Activated naive CD8-positive, alpha-beta T cell treated with anti-CD3 and anti-CD28 coated beads for 36 hours (primary cell): ENCODE data around the gene IRGC. TPM values are rescaled to one million over a fixed set of nuclear protein-coding genes. Genes with fewer than 3 reads are reported as not detected.

Experiments
- DNase-seq: peaks from one replicate; pipeline ENCODE4 v3.0.0; 2021
- H3K27ac Mint-ChIP-seq: one replicate; pipeline ENCODE4 v1.8.0; 2022; ENCODE audit warnings: mild to moderate bottlenecking, moderate library complexity, mixed read lengths
- H3K27me3 Mint-ChIP-seq: one replicate; pipeline ENCODE4 v1.8.0; 2022; ENCODE audit warnings: mild to moderate bottlenecking, mixed read lengths
- H3K36me3 Mint-ChIP-seq: one replicate; pipeline ENCODE4 v1.8.0; 2021; ENCODE audit warnings: mild to moderate bottlenecking, mixed read lengths
- H3K4me1 Mint-ChIP-seq: one replicate; pipeline ENCODE4 v1.8.0; 2021; ENCODE audit warnings: mixed read lengths
- H3K4me3 Mint-ChIP-seq: one replicate; pipeline ENCODE4 v1.8.0; 2022; ENCODE audit warnings: mild to moderate bottlenecking, moderate library complexity, mixed read lengths
- H3K9me3 Mint-ChIP-seq: one replicate; pipeline ENCODE4 v1.8.0; 2022; ENCODE audit warnings: mixed read lengths
- total RNA-seq, 2 experiments: library from RNA; stranded (reverse); gene quantifications; one replicate each; pipeline ENCODE4 v1.2.3, GENCODE V29; 2021

The IRGC gene
- total RNA-seq, 2 experiments from 2014 or later, result not detected

DNA sequence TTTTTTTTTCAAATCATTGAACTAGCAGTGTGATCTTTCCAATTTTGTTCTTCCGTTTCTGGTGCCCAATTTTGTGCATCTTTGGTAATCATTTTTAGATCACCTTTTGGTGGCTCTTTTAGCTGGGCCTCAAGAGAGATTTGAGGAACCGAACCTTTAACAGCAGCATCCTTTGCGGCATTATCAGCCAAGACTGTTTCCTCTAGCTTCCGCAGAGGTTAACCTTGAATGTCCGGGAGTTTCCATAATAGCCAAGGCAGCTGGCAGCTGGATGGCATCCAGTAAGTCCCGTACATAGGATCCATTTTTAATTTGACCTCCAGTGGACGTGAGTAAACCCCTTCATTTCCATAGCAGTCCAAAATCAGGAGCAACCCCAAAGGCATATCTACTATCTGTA, 9.6 kb downstream of the IRGC start:
- no peaks in the 10 kb centered on the region for H3K27me3 Mint-ChIP-seq
- no peak overlapping the region for H3K27ac Mint-ChIP-seq
- no peaks in the 10 kb centered on the region for H3K9me3 Mint-ChIP-seq
- DNase-seq, result no peak
- no peak overlapping the region for H3K4me3 Mint-ChIP-seq
- H3K36me3 Mint-ChIP-seq, result peaks cover 12% of the 10 kb centered on the region
- peaks cover 5% of the 10 kb centered on the region for H3K4me1 Mint-ChIP-seq

DNA sequence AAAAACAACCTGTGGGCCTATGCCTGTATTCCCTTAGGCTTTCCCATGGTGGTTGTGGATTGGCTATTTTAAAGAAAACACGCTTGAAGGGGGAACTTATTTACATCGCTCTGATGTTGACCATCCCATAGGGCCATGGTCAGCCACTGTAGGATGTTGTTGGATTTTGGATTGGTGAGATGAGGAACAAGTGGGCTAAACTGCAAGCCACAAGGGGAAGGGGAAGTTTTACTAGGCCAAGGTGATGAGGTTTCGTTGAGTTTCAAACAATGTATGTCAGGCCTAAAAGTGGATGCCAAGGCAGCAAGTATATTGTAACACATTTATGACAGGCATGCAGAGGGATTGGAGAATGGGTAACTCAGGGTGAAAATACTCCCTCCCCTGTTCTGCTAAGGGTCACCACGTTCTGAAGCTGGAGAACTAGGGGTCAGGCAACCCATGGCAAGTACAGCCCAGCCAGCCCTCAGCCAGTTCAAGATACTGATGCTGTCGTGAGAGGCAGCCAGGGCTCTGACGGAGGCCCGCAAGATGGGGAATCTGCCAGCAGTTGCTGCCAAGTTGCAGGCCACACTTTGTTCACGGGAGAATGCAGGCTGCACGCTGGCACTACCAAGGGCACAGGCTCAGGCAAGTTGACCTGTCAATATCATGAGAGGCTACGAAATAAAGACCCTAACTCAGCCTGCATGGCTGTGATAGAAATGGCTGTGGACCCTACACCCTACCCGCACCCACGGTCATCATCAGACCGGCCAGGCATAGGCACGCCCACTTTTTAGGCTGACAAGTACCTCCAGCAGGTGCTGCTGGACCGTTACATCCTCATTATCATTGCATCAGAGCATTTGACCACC, 11.1 kb downstream of the IRGC start:
- Mint-ChIP-seq H3K4me1 (peaks cover 5% of the 10 kb centered on the region), H3K27me3 (no peaks in the 10 kb centered on the region), H3K9me3 (no peaks in the 10 kb centered on the region), H3K4me3 (no peak overlapping the region), H3K36me3 (peaks cover 12% of the 10 kb centered on the region), H3K27ac (no peak overlapping the region)
- no peak for DNase-seq

DNA sequence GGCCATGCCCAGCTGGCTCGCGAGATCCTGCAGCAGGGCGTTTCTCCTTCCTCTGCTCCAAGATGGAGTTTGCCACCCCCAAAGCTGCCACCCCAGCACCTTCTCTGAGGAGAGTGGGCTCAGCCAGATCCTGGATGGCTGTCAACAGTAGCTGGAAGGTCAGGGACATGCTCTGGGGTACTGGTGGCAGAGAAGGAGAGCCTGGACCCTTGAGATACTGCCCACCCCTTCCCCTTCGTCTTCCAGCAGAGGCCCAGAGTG, 11.6 kb downstream of the IRGC start:
- no peak overlapping the region for H3K4me3 Mint-ChIP-seq

GRCh38 chr19:43729919-43730318, 14.0 kb downstream of the IRGC start:
- no peak overlapping the region for H3K27ac Mint-ChIP-seq
- no peaks in the 10 kb centered on the region for H3K9me3 Mint-ChIP-seq
- H3K27me3 Mint-ChIP-seq, result no peaks in the 10 kb centered on the region
- H3K4me3 Mint-ChIP-seq, result no peak overlapping the region
- peaks cover 5% of the 10 kb centered on the region for H3K4me1 Mint-ChIP-seq
- peaks cover 16% of the 10 kb centered on the region for H3K36me3 Mint-ChIP-seq
- DNase-seq, result no peak

More for the DNA sequence above, 11.6 kb downstream of the IRGC start:
- Mint-ChIP-seq H3K27ac (no peak overlapping the region), H3K36me3 (peaks cover 12% of the 10 kb centered on the region), H3K4me1 (peaks cover 5% of the 10 kb centered on the region), H3K9me3 (no peaks in the 10 kb centered on the region), H3K27me3 (no peaks in the 10 kb centered on the region)
- no peak for DNase-seq

GRCh38 chr19:43731346-43731745, 15.5 kb downstream of the IRGC start:
- no peak for DNase-seq
- no peaks in the 10 kb centered on the region for H3K4me1 Mint-ChIP-seq
- H3K36me3 Mint-ChIP-seq, result peaks cover 20% of the 10 kb centered on the region
- H3K9me3 Mint-ChIP-seq, result no peaks in the 10 kb centered on the region
- H3K4me3 Mint-ChIP-seq, result no peak overlapping the region
- H3K27me3 Mint-ChIP-seq, result no peaks in the 10 kb centered on the region
- no peak overlapping the region for H3K27ac Mint-ChIP-seq

DNA sequence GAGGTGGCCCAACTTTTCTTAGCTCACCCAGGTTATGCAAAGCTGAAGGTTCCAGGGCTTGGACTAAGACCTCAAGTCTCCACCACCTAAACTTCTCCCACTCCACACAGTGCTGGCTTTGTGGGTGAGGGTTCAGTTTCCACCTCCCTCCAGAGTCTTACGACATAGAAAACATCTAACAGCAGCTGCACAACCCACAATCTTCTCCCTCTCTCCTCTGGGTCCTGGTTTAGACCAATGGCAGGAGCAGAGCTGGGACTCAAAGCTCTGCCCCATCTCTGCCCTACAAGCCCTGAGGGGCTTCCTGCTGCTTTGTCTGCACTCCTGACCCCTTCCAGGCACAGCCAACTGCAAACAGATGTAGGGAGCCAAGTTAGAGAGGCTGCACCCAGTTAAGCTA, 16.0 kb downstream of the IRGC start:
- Mint-ChIP-seq H3K36me3 (peaks cover 24% of the 10 kb centered on the region), H3K4me3 (no peak overlapping the region), H3K27ac (no peak overlapping the region), H3K27me3 (no peaks in the 10 kb centered on the region), H3K4me1 (no peaks in the 10 kb centered on the region), H3K9me3 (no peaks in the 10 kb centered on the region)
- DNase-seq, result no peak

DNA sequence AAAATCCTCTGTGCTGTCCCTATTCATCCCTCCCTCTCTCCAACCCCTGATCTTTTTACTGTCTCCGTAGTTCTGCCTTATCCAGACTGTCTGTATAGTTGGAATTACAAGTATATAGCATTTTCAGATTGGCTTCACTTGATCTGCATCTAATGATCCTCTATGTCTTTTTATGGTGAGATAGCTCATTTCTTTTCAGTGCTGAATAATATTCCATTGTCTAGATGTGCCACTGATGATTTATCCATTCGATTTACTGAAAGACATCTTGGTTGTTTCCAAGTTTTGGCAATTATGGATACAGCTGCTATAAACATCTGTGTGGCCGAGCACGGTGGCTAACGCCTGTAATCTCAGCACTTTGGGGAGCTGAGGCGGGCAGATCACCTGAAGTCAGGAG, 19.1 kb downstream of the IRGC start:
- H3K27me3 Mint-ChIP-seq, result no peaks in the 10 kb centered on the region
- H3K36me3 Mint-ChIP-seq, result peaks cover 21% of the 10 kb centered on the region
- H3K27ac Mint-ChIP-seq, result no peak overlapping the region
- H3K4me1 Mint-ChIP-seq, result no peaks in the 10 kb centered on the region
- H3K4me3 Mint-ChIP-seq, result no peak overlapping the region
- no peak for DNase-seq
- H3K9me3 Mint-ChIP-seq, result no peaks in the 10 kb centered on the region

DNA sequence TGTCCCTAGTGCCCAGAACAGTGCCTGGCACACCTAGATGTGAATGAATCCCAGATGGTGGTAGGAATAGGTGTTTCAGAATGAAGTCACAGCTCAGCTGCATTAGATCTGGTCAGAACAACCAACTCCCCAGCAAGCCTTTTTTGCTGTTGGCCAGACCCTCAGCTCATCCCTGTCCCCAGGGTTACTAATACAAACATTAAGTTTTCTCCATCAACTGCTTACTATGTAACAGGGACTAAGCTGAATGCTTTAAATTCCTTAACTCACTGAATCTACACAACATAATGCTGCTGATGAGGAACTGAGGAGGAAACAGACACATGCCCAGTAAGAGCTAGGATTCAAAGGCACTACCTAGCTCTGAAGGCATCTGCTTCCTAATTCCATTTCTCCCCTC, 20.1 kb downstream of the IRGC start:
- Mint-ChIP-seq H3K27me3 (no peaks in the 10 kb centered on the region), H3K4me1 (no peaks in the 10 kb centered on the region), H3K4me3 (no peak overlapping the region), H3K9me3 (no peaks in the 10 kb centered on the region), H3K27ac (no peak overlapping the region), H3K36me3 (peaks cover 21% of the 10 kb centered on the region)
- DNase-seq, result no peak

GRCh38 chr19:43738780-43739211, 22.9 kb downstream of the IRGC start:
- H3K9me3 Mint-ChIP-seq, result no peaks in the 10 kb centered on the region
- H3K4me3 Mint-ChIP-seq, result no peak overlapping the region
- H3K4me1 Mint-ChIP-seq, result no peaks in the 10 kb centered on the region
- H3K27ac Mint-ChIP-seq, result peak overlapping the region; percentile 62
- H3K27me3 Mint-ChIP-seq, result no peaks in the 10 kb centered on the region
- DNase-seq, result no peak
- H3K36me3 Mint-ChIP-seq, result peaks cover 30% of the 10 kb centered on the region

DNA sequence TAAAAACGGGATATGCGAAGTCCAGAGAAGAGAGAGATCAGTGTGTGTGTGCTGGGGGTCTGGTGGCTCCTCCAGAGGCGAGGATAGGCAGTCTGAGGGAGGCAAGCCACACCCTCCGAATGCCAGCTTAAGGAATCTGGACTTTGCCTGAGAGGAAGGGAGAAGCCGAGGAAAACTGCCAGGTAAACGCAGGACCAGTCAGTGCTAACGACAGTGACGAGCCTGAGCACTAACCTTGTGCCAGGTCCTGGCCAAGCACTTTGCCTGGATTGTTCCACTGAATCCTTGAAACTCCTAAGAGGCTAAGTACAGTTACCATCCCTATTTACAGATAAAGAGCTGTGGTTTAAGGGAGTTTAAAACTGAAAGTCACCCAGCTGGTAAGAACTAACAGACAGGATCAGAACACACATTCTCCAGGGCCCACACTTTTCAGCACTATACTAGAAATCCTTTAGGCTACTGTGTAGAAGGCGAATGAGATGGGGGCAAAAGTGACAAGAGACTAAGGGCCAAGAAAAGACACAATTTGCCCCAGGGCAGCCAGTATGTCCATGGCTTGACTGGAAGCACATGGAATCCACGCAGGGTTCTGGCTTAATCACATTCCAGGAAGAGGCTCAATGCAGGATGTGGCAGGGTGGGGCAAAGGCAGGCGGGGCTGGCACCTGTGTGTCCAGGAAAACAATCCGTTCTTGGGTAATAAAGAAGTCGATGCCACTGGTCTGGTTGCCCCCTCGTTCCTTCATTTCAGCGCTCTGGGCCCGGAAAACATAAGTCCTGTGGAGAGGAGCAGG, 23.8 kb downstream of the IRGC start:
- no peaks in the 10 kb centered on the region for H3K9me3 Mint-ChIP-seq
- no peak overlapping the region for H3K4me3 Mint-ChIP-seq
- H3K27me3 Mint-ChIP-seq, result no peaks in the 10 kb centered on the region
- DNase-seq, result no peak
- no peak overlapping the region for H3K27ac Mint-ChIP-seq
- H3K36me3 Mint-ChIP-seq, result peaks cover 35% of the 10 kb centered on the region
- H3K4me1 Mint-ChIP-seq, result no peaks in the 10 kb centered on the region

DNA sequence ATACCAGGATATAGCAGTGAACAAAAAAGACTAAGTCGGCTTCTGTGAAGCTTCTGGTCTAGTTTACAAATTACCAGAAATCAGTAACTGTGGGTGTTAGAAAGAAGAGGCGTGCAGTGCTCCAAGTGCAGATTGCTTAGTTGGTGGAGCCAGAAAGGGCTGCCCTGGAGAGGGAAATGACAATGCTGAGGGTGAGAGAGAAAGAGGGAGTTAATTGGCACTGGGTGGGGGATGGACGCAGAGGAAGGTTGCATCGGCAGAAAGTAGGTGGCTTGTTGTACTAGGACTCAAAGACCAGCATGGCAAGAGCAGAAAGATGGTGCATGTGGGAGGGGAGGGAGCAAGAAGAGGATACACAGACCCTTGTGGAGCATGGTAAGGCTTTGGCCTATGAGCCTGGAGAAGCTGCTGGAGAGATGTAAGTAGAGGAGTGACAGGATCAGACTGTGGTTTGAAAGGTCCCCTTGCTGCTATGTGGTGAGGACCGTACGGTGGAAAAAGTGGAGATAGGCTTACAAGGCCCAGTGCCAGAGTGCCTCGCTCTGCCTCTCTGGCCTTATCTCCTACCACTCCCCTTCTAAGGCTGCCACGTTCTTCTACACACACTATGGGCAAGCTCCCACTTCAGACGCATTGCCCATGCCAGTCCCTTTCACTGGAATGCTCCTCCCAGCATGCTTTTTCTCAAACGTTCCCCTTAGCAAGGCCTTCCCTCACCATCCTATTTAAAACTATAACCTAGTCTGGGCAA, 25.4 kb downstream of the IRGC start:
- H3K4me3 Mint-ChIP-seq, result no peak overlapping the region
- no peaks in the 10 kb centered on the region for H3K4me1 Mint-ChIP-seq
- no peaks in the 10 kb centered on the region for H3K27me3 Mint-ChIP-seq
- no peaks in the 10 kb centered on the region for H3K9me3 Mint-ChIP-seq
- peaks cover 37% of the 10 kb centered on the region for H3K36me3 Mint-ChIP-seq
- no peak for DNase-seq
- H3K27ac Mint-ChIP-seq, result no peak overlapping the region

DNA sequence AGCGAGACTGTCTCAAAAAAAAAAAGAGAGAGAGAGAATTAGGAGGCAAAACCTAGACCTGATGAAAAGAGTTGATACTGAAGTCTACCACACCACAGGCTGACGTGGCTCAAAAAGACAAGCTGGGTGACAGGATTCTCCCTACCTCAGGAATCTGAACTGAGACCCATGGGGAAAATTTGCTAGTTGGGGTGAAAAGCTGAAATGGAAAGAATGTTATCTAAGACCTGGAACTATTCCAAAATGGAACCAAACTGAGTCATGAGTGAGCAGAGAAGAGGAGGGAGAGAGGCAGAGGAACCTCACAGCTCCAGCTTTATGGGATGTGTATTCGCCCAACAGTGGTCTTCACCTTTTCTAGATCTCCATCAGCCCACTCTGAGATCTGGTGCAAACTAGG, 27.2 kb downstream of the IRGC start:
- no peak overlapping the region for H3K4me3 Mint-ChIP-seq
- no peak overlapping the region for H3K27ac Mint-ChIP-seq
- peaks cover 3% of the 10 kb centered on the region for H3K4me1 Mint-ChIP-seq
- H3K36me3 Mint-ChIP-seq, result peaks cover 29% of the 10 kb centered on the region
- DNase-seq, result no peak
- H3K9me3 Mint-ChIP-seq, result no peaks in the 10 kb centered on the region
- H3K27me3 Mint-ChIP-seq, result no peaks in the 10 kb centered on the region

DNA sequence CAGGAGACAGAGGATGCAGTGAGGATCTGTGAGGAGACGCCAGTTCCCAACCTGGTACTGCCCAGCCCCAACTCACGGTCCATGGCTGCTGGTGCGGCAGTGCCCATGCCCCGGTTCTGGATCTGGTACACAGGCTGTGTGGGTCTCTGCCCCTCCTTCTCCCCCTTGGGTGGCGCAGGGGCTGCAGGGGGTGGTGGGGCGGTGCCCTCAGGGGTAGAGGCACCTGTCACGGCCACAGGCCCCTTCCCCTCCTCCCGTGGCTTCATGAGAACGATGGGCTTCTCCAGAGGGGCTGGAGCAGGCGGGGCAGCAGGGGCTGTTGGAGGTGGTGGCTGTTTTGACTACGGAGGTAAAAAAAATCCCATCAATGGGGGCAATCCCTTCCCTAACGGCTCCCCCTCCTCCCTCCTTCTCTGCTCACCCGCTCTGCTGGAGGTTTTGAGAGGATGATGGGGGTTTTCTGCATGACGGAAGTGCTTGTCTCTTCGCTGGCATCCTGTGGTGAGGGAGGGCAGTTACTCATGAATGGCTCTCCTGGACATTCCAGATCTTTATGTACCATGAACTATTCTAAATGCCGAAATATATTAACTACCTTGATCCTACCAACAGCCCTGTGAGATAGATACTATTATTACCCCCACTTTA, 31.8 kb downstream of the IRGC start:
- Mint-ChIP-seq H3K4me3 (no peak overlapping the region), H3K36me3 (peaks cover 39% of the 10 kb centered on the region), H3K9me3 (no peaks in the 10 kb centered on the region), H3K27me3 (no peaks in the 10 kb centered on the region), H3K4me1 (peaks cover 22% of the 10 kb centered on the region), H3K27ac (no peak overlapping the region)
- no peak for DNase-seq

DNA sequence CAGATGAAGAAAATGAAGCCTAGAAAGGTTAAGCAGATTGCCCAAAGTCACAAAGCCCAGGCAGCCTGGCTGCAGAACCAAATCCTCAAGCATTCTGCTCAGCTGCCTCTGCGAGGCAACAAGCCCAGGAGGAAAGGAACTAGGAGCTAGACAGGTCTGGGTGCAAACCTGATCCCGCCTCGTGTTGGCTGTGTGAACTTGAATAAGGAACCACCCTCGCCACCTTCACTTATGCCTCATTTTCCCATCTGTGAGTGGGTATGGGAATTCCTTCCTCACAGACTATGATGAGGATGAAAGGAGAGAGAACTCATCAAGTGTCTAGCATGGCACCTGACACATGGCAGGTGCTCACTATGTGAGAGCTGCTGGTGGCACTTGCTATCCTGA, 32.3 kb downstream of the IRGC start:
- Mint-ChIP-seq H3K9me3 (peaks cover 3% of the 10 kb centered on the region), H3K4me3 (no peak overlapping the region), H3K27ac (peak overlapping the region; percentile 57), H3K4me1 (peaks cover 27% of the 10 kb centered on the region), H3K36me3 (peaks cover 40% of the 10 kb centered on the region), H3K27me3 (no peaks in the 10 kb centered on the region)
- DNase-seq, result no peak

DNA sequence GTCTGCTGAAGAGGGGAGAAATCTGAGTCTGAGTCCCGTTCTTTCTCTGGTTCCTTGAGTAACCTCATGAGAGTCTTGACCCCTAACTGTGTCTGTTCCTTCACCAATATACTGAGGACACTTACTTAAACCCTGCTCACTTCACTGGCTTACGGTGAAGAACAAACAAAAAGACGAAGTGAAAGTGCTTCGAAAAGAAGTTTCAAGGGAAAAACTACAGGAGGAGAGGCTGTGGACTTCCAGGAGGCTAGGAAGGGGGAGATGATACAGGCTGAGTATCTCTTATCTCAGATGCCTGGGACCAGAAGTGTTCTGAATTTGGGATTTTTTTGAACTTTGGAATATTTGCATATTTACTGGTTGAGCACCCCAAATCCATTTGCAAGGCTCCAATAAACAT, 32.8 kb downstream of the IRGC start:
- H3K27me3 Mint-ChIP-seq, result no peaks in the 10 kb centered on the region
- no peak for DNase-seq
- peaks cover 40% of the 10 kb centered on the region for H3K36me3 Mint-ChIP-seq
- H3K9me3 Mint-ChIP-seq, result peaks cover 3% of the 10 kb centered on the region
- H3K27ac Mint-ChIP-seq, result peak overlapping the region; percentile 57
- peaks cover 31% of the 10 kb centered on the region for H3K4me1 Mint-ChIP-seq
- no peak overlapping the region for H3K4me3 Mint-ChIP-seq
